ENCODE results near the gene UBXN7.
"Not testable (repeated sequence)": the region's sequence is repeated elsewhere in the genome, so short reads cannot be mapped to it uniquely, and the experiment has no call there.

UBXN7 gene

GRCh38 chr3:196314597-196314996 is 117.6 kb downstream of the UBXN7 start:
- no peak for DNase-seq (ENCODE audit: extremely low read depth, insufficient read length)
- no peaks in the 10 kb centered on the region for H3K27me3 ChIP-seq (replicated peaks; ENCODE audit: control insufficient read depth, insufficient read depth, low read length)
- no peaks in the 10 kb centered on the region; the same call in 1 of the 2 replicates for H3K36me3 ChIP-seq (ENCODE audit: control insufficient read depth, insufficient read depth, low read length)
- no peak overlapping the region for H3K4me3 ChIP-seq (replicated peaks; ENCODE audit: low read depth, low read length)
- TF ChIP-seq CTCF (IDR thresholded peaks at IDR 0.05; ENCODE audit: insufficient read depth, low read length, poor library complexity, severe bottlenecking), result no peak

- not testable (repeated sequence) for H3K4me3 ChIP-seq (replicated peaks; ENCODE audit: low read depth, low read length); H3K27me3 ChIP-seq (replicated peaks; ENCODE audit: control insufficient read depth, insufficient read depth, low read length); H3K36me3 ChIP-seq (ENCODE audit: control insufficient read depth, insufficient read depth, low read length); DNase-seq (ENCODE audit: extremely low read depth, insufficient read length)
These were observed 118.1 kb downstream of the UBXN7 start for GRCh38 chr3:196314086-196314485.

GRCh38 chr3:196302960-196303359 is 129.3 kb downstream of the UBXN7 start:
- DNase-seq (ENCODE audit: extremely low read depth, insufficient read length); H3K27me3 ChIP-seq (replicated peaks; ENCODE audit: control insufficient read depth, insufficient read depth, low read length); H3K36me3 ChIP-seq (ENCODE audit: control insufficient read depth, insufficient read depth, low read length); H3K4me3 ChIP-seq (replicated peaks; ENCODE audit: low read depth, low read length): not testable (repeated sequence)

GRCh38 chr3:196302551-196302950 is 129.7 kb downstream of the UBXN7 start:
- H3K4me3 ChIP-seq (replicated peaks; ENCODE audit: low read depth, low read length); H3K27me3 ChIP-seq (replicated peaks; ENCODE audit: control insufficient read depth, insufficient read depth, low read length); DNase-seq (ENCODE audit: extremely low read depth, insufficient read length); H3K36me3 ChIP-seq (ENCODE audit: control insufficient read depth, insufficient read depth, low read length): not testable (repeated sequence)

GRCh38 chr3:196298521-196298920 is 133.7 kb downstream of the UBXN7 start:
- DNase-seq (ENCODE audit: extremely low read depth, insufficient read length), result no peak
- Histone ChIP-seq H3K27me3 (replicated peaks; ENCODE audit: control insufficient read depth, insufficient read depth, low read length) (no peaks in the 10 kb centered on the region), H3K4me3 (replicated peaks; ENCODE audit: low read depth, low read length) (no peak overlapping the region), H3K36me3 (ENCODE audit: control insufficient read depth, insufficient read depth, low read length) (no peaks in the 10 kb centered on the region)
- no peak for TF ChIP-seq CTCF (IDR thresholded peaks at IDR 0.05; ENCODE audit: insufficient read depth, low read length, poor library complexity, severe bottlenecking)
